ENCODE results near the gene MTARC1.
A peak's percentile ranks its signal among the peaks of the same experiment; 100 is the strongest.

Gene MTARC1

GRCh38 chr1:220803401-220804201 lies 16.9 kb downstream of the MTARC1 start:
- Histone ChIP-seq H3K27ac (ENCODE audit: low read length) (no peak overlapping the region), H3K4me2 (ENCODE audit: low read depth, low read length) (no peak overlapping the region), H3K79me2 (ENCODE audit: low read length) (no peaks in the 10 kb centered on the region), H2AFZ (ENCODE audit: low read length) (no peak overlapping the region), H3F3A (ENCODE audit: insufficient read depth, low read length) (no peaks in the 10 kb centered on the region), H3K27me3 (replicated peaks; ENCODE audit: insufficient read depth, low read length) (no peaks in the 10 kb centered on the region), H4K20me1 (ENCODE audit: insufficient read depth, low read length) (no peaks in the 10 kb centered on the region), H3K9ac (ENCODE audit: low read length) (no peak overlapping the region), H3K9me2 (replicated peaks; ENCODE audit: insufficient read depth, low read length) (no peaks in the 10 kb centered on the region), H3K36me3 (replicated peaks; ENCODE audit: insufficient read depth, low read length) (no peaks in the 10 kb centered on the region), H3K9me3 (replicated peaks; ENCODE audit: insufficient read depth, low read length) (no peaks in the 10 kb centered on the region), H3K4me1 (ENCODE audit: low read length) (no peaks in the 10 kb centered on the region), H3K4me3 (ENCODE audit: low read length) (no peak overlapping the region)
- peak; percentile 32 for DNase-seq
- TF ChIP-seq CTCF (IDR thresholded peaks at IDR 0.05; ENCODE audit: low read length), result peak; percentile 87
- no peak for TF ChIP-seq EZH2 (optimal IDR thresholded peaks at IDR 0.05; ENCODE audit: low read depth, low read length)

- Histone ChIP-seq H3K27ac (ENCODE audit: low read length) (no peak overlapping the region), H3K4me2 (ENCODE audit: low read depth, low read length) (no peak overlapping the region), H3K9ac (ENCODE audit: low read length) (no peak overlapping the region), H3F3A (ENCODE audit: insufficient read depth, low read length) (no peaks in the 10 kb centered on the region), H3K9me2 (replicated peaks; ENCODE audit: insufficient read depth, low read length) (no peaks in the 10 kb centered on the region), H3K36me3 (replicated peaks; ENCODE audit: insufficient read depth, low read length) (no peaks in the 10 kb centered on the region), H3K4me3 (ENCODE audit: low read length) (no peak overlapping the region), H3K9me3 (replicated peaks; ENCODE audit: insufficient read depth, low read length) (no peaks in the 10 kb centered on the region), H2AFZ (ENCODE audit: low read length) (no peak overlapping the region), H3K27me3 (replicated peaks; ENCODE audit: insufficient read depth, low read length) (no peaks in the 10 kb centered on the region), H4K20me1 (ENCODE audit: insufficient read depth, low read length) (no peaks in the 10 kb centered on the region), H3K79me2 (ENCODE audit: low read length) (no peaks in the 10 kb centered on the region), H3K4me1 (ENCODE audit: low read length) (no peaks in the 10 kb centered on the region)
- TF ChIP-seq EZH2phosphoT487 (IDR thresholded peaks at IDR 0.05; ENCODE audit: low read length), result no peak
- no peak for TF ChIP-seq EZH2 (optimal IDR thresholded peaks at IDR 0.05; ENCODE audit: low read depth, low read length)
- no peak for TF ChIP-seq CTCF (IDR thresholded peaks at IDR 0.05; ENCODE audit: low read length)
- no peak for DNase-seq
Observed at GRCh38 chr1:220804202-220804586, 17.5 kb downstream of the MTARC1 start.

GRCh38 chr1:220806408-220806807 lies 19.7 kb downstream of the MTARC1 start:
- no peak overlapping the region for H3K4me2 ChIP-seq (ENCODE audit: low read depth, low read length)
- H3K27me3 ChIP-seq (replicated peaks; ENCODE audit: insufficient read depth, low read length), result no peaks in the 10 kb centered on the region
- no peaks in the 10 kb centered on the region for H3K36me3 ChIP-seq (replicated peaks; ENCODE audit: insufficient read depth, low read length)
- H3K4me1 ChIP-seq (ENCODE audit: low read length), result no peaks in the 10 kb centered on the region
- H3K9ac ChIP-seq (ENCODE audit: low read length), result no peak overlapping the region
- H3K9me3 ChIP-seq (replicated peaks; ENCODE audit: insufficient read depth, low read length), result no peaks in the 10 kb centered on the region
- H4K20me1 ChIP-seq (ENCODE audit: insufficient read depth, low read length), result no peaks in the 10 kb centered on the region
- H3K4me3 ChIP-seq (ENCODE audit: low read length), result no peak overlapping the region
- TF ChIP-seq EZH2phosphoT487 (IDR thresholded peaks at IDR 0.05; ENCODE audit: low read length) (no peak), CTCF (IDR thresholded peaks at IDR 0.05; ENCODE audit: low read length) (no peak), EZH2 (optimal IDR thresholded peaks at IDR 0.05; ENCODE audit: low read depth, low read length) (no peak)
- H3F3A ChIP-seq (ENCODE audit: insufficient read depth, low read length), result no peaks in the 10 kb centered on the region
- H3K27ac ChIP-seq (ENCODE audit: low read length), result no peak overlapping the region
- H2AFZ ChIP-seq (ENCODE audit: low read length), result no peak overlapping the region
- DNase-seq, result no peak
- H3K9me2 ChIP-seq (replicated peaks; ENCODE audit: insufficient read depth, low read length), result no peaks in the 10 kb centered on the region
- H3K79me2 ChIP-seq (ENCODE audit: low read length), result no peaks in the 10 kb centered on the region

All from MM.1S (cell line).